ENCODE measurements around the gene MRPL37.
"Not testable (repeated sequence)": the region's sequence is repeated elsewhere in the genome, so short reads cannot be mapped to it uniquely, and the experiment has no call there.

MRPL37 gene

DNA sequence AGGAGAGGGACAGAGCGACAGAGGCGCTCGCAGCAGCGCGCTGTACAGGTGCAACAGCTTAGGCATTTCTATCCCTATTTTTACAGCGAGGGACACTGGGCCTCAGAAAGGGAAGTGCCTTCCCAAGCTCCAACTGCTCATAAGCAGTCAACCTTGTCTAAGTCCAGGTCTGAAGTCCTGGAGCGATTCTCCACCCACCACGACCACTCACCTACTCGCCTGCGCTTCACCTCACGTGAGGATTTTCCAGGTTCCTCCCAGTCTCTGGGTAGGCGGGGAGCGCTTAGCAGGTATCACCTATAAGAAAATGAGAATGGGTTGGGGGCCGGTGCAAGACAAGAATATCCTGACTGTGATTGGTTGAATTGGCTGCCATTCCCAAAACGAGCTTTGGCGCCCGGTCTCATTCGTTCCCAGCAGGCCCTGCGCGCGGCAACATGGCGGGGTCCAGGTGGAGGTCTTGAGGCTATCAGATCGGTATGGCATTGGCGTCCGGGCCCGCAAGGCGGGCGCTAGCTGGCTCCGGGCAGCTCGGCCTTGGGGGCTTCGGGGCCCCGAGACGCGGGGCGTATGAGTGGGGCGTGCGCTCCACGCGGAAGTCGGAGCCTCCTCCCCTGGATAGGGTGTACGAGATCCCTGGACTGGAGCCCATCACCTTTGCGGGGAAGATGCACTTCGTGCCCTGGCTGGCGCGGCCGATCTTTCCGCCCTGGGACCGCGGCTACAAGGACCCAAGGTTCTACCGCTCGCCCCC lies at the start of gene MRPL37, which contains the start of gene CYB5RL:
MRPL37 (plus strand) TSS at position 403 of the 754 bp plus-strand sequence; CDS start at position 480, 77 bp downstream.
CYB5RL (minus strand) TSS at position 266 of the 754 bp plus-strand sequence. CDS start 4,414 bp downstream, outside the sequence.
- peak; percentile 98 for DNase-seq

GRCh38 chr1:54151013-54151412 lies 49.0 kb upstream of the MRPL37 start:
- DNase-seq = no peak

- no peak for DNase-seq
Measured at GRCh38 chr1:54152696-54153095, 47.3 kb upstream of the MRPL37 start, which contains the start of gene CDCP2. Gene CDCP2 (minus strand): TSS chr1:54153000. CDS start chr1:54152922, 78 bp downstream.

- DNase-seq = no peak
Measured at GRCh38 chr1:54153535-54154439, 46.2 kb upstream of the MRPL37 start.

GRCh38 chr1:54156201-54156600 lies 43.8 kb upstream of the MRPL37 start:
- DNase-seq = no peak

GRCh38 chr1:54156986-54157385 lies 43.0 kb upstream of the MRPL37 start:
- DNase-seq = no peak

DNA sequence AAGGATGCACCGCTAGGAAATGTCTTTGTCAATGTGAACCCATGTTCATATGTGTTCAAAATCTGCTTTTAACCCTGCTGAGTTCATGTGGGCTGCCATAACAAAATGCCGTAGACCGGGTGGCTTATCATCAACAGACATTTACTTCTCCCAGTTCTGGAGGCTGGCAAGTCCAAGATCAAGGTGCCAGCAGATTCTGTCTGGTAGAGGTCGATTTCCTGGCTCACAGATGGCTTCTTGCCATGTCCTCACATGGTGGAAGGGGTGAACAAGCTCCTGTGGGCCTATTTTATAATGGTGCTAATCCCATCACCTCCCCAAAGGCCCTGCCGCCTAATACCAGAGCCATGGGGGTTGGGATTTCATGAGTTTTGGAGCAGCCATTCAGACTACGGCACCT lies 42.6 kb upstream of the MRPL37 start:
- no peak for DNase-seq

DNA sequence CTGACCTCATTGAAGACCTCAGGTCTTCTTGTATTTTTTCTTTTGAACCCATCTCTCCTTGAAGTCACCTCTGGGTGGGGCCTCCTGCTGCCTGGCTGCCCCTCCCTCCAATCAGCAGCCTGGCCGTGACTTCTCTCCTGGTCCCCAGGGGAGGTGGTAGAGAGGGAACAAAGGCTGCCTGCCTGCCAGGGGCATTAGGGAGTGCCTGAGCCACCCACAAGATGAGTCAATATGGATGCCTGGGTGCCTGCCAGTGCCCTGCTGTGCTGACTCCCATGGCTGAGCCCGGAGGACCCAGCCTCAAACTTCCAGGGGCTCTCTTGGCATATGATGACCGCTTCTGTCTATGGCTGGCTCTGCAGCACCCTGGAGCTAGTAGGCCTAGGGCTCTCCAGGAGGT lies 41.9 kb upstream of the MRPL37 start:
- DNase-seq = no peak

DNA sequence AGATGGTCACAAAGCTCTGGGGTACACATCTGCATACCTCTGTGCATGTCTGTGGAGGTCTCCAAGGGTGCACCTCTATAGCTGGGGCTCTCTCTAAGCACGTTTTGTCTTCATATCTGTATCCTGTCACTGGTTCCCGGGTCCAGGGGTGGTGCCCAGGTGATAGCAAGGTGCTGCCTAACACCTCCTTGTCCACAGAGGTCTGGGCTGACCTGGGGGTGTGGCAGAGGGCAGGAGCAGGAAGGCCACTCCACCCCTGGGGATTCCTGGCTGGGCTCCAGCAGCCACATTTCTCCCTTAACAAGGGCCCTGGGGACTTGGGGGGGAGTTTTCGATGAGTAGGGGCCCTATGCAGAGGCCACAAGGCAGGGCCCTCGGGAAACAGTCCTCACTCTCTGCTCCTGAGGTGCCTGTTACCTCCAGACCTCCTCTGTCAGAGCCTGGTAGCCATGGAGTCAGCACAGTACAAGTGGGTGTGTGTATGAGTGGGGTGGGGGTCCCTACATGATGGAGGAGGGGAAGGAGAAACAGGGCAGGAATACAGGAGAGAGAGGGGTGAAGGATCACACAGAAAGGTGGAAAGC lies 40.1 kb upstream of the MRPL37 start:
- no peak for DNase-seq

- DNase-seq = no peak
Measured at GRCh38 chr1:54160351-54160750, 39.6 kb upstream of the MRPL37 start.

GRCh38 chr1:54161495-54162168 lies 38.3 kb upstream of the MRPL37 start:
- no peak for DNase-seq

- DNase-seq = no peak
Measured at GRCh38 chr1:54163051-54163450, 36.9 kb upstream of the MRPL37 start.

- DNase-seq = no peak
Measured at GRCh38 chr1:54163573-54163972, 36.4 kb upstream of the MRPL37 start.

DNA sequence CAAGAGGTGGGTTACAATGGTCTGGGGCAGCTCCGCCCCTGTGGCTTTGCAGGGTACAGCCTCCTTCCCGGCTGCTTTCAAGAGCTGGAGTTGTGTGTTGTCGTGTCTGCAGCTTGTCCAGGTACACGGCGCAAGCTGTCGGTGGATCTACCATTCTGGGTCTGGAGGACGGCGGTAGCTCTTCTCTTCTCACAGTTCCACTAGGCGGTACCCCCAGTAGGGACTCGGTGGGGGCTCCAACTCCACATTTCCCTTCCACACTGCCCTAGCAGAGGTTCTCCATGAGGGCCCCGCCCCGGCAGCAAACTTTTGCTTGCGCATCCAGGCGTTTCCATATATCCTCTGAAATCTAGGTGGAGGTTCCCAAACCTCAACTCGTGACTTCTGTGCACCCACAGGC lies 34.8 kb upstream of the MRPL37 start:
- no peak for DNase-seq

- DNase-seq = not testable (repeated sequence)
Measured at GRCh38 chr1:54166357-54166756, 33.6 kb upstream of the MRPL37 start.

GRCh38 chr1:54167422-54168139 lies 32.4 kb upstream of the MRPL37 start:
- DNase-seq = no peak

GRCh38 chr1:54168206-54168965 lies 31.6 kb upstream of the MRPL37 start:
- no peak for DNase-seq

- no peak for DNase-seq
Measured at GRCh38 chr1:54169068-54169467, 30.9 kb upstream of the MRPL37 start.

DNA sequence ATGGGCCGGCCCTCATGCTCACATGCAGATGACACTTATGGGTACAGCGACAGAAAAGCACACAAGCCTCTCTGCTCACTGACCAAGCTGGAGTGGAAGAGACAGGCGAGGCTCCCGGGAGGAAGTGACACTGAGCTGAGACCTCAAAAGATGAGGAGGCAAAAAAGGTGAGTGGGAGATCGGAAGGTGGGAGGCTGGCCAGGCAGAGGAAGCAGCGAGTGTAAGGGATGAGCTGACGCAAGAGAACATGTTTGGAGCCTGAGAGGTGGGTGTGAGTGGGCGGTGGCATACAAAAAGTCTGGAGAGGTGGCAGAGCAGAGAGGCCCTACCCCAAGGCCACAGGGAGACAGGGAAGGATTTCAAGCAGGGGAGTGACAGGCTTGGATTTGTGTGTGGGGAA lies 29.0 kb upstream of the MRPL37 start:
- no peak for DNase-seq

DNA sequence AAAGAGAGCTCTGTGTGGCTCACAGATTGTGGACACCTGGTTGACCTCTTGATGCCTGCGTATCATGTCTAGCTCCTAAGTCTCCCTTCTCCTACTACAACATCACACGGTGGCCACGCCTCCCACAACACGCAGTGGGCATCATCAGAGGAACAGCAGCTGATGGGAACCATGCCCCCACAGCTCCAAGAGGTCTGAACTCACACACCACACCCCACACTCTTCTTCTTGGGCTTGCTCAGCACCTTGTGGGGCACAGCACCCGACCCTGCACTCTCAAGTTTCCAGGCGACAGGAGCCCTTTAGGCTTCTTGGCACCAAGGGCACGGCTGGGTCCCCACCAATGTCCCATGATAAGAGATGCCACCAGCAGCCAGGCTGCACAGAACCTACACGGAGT lies 28.4 kb upstream of the MRPL37 start:
- no peak for DNase-seq

Data from NCI-H748 treated with DMSO at 0.1 percent for 48 hours (cell line).